Neural cell (in vitro differentiated cells): ENCODE measurements around the gene DOCK9. TPM values are rescaled to one million over a fixed set of nuclear protein-coding genes. Genes with fewer than 3 reads are reported as not detected.

ENCODE experiments used
- H2AFZ ChIP-seq: fragments of 200-600, 300-800 bp; sonication (generic), shearing (Covaris generic); 2 replicates; pipeline ENCODE4 v1.6.0; 2014; ENCODE audit warnings: low read depth, mild to moderate bottlenecking, antibody characterized with exemption, low read length, moderate library complexity
- H3F3A ChIP-seq: fragments of 200-600 bp; shearing (Covaris generic); 2 replicates; pipeline ENCODE4 v1.6.1; 2016; ENCODE audit warnings: mild to moderate bottlenecking, moderate library complexity, mixed read lengths, antibody characterized with exemption, low read length; ENCODE audit not compliant: insufficient read depth, poor library complexity, severe bottlenecking
- H3K27ac ChIP-seq: fragments of 200-600, 300-800 bp; sonication (generic), shearing (Covaris generic); 2 replicates; pipeline ENCODE4 v1.5.1; 2014; ENCODE audit warnings: mild to moderate bottlenecking, low read length, moderate library complexity
- H3K27me3 ChIP-seq: fragments of 300-800, 200-600 bp; sonication (generic), shearing (Covaris generic); 2 replicates; pipeline ENCODE4 v1.6.0; 2014; ENCODE audit warnings: mild to moderate bottlenecking, low read depth, low read length, moderate library complexity; ENCODE audit not compliant: insufficient read depth
- H3K36me3 ChIP-seq: fragments of 300-800, 200-600 bp; sonication (generic), shearing (Covaris generic); 2 replicates; pipeline ENCODE4 v1.5.1; 2014; ENCODE audit warnings: mild to moderate bottlenecking, antibody characterized with exemption, low read length, moderate library complexity; ENCODE audit not compliant: insufficient read depth
- H3K4me2 ChIP-seq: fragments of 300-800, 200-600 bp; sonication (generic), shearing (Covaris generic); 2 replicates; pipeline ENCODE4 v1.6.0; 2014; ENCODE audit warnings: mild to moderate bottlenecking, low read length
- H3K4me3 ChIP-seq: fragments of 300-800, 200-600 bp; sonication (generic), shearing (Covaris generic); 2 replicates; pipeline ENCODE4 v1.5.1; 2014; ENCODE audit warnings: mild to moderate bottlenecking, low read length, moderate library complexity
- H3K79me2 ChIP-seq: fragments of 200-600 bp; shearing (Covaris generic); replicated peaks from 2 replicates; pipeline ENCODE4 v1.6.0; 2014; ENCODE audit warnings: mild to moderate bottlenecking, low read length, moderate library complexity; ENCODE audit not compliant: insufficient read depth
- H3K9ac ChIP-seq: fragments of 300-800, 200-600 bp; sonication (generic), shearing (Covaris generic); 2 replicates; pipeline ENCODE4 v1.6.1; 2016; ENCODE audit warnings: mild to moderate bottlenecking, low read length, mixed read lengths
- H3K9me2 ChIP-seq: fragments of 200-600 bp; shearing (Covaris generic); 2 replicates; pipeline ENCODE4 v1.6.1; 2016; ENCODE audit warnings: mild to moderate bottlenecking, low read length, mixed read lengths; ENCODE audit not compliant: insufficient read depth
- H3K9me3 ChIP-seq: fragments of 200-600, 300-800 bp; sonication (generic), shearing (Covaris generic); 2 replicates; pipeline ENCODE4 v1.6.1; 2016; ENCODE audit warnings: mild to moderate bottlenecking, mixed run types, low read length, moderate library complexity, mixed read lengths
- H4K20me1 ChIP-seq: fragments of 200-600 bp; shearing (Covaris generic); 2 replicates; pipeline ENCODE4 v1.6.1; 2016; ENCODE audit warnings: mild to moderate bottlenecking, mixed run types; ENCODE audit not compliant: insufficient read depth
- EP300 ChIP-seq: fragments of 450-650 bp; conservative IDR thresholded peaks from 2 replicates; pipeline ENCODE4 v1.6.1; 2014; ENCODE audit warnings: antibody characterized with exemption, mild to moderate bottlenecking, moderate library complexity; ENCODE audit not compliant: poor library complexity, severe bottlenecking
- EZH2 ChIP-seq: fragments of 200-600, 300-800 bp; shearing (Covaris generic), sonication (generic); IDR thresholded peaks from 2 replicates; pipeline ENCODE4 v1.6.1; 2014; ENCODE audit warnings: antibody characterized with exemption, low read length, borderline replicate concordance, mild to moderate bottlenecking; ENCODE audit not compliant: insufficient read depth, poor library complexity, severe bottlenecking
- MXI1 ChIP-seq: fragments of 450-650 bp; conservative IDR thresholded peaks from 2 replicates; pipeline ENCODE4 v1.6.1; 2014; ENCODE audit warnings: antibody characterized with exemption, mild to moderate bottlenecking; ENCODE audit not compliant: poor library complexity, severe bottlenecking
- POLR2AphosphoS5 ChIP-seq: IDR thresholded peaks from 2 replicates; pipeline ENCODE4 v1.6.1; 2012
- RAD21 ChIP-seq: fragments of 450-650 bp; conservative IDR thresholded peaks from 2 replicates; pipeline ENCODE4 v1.6.1; 2014; ENCODE audit warnings: antibody characterized with exemption, mild to moderate bottlenecking, moderate library complexity
- REST ChIP-seq: IDR thresholded peaks from 2 replicates; pipeline ENCODE4 v1.6.1; 2012; ENCODE audit warnings: borderline replicate concordance
- SMC3 ChIP-seq: fragments of 450-650 bp; conservative IDR thresholded peaks from 2 replicates; pipeline ENCODE4 v1.6.1; 2014; ENCODE audit warnings: antibody characterized with exemption, mild to moderate bottlenecking, moderate library complexity; ENCODE audit not compliant: poor library complexity
- TAF1 ChIP-seq: IDR thresholded peaks from 2 replicates; pipeline ENCODE4 v1.6.1; 2012; ENCODE audit warnings: low read depth
- polyA plus RNA-seq: library from polyadenylated mRNA; depleted of rRNA; stranded (reverse); fragments of >200 nt; gene quantifications from 2 replicates; pipeline ENCODE4 v1.2.3, GENCODE V29; 2014

The DOCK9 gene
- polyA plus RNA-seq, 1 donor from 2014 or later, result 11.4 TPM

DNA sequence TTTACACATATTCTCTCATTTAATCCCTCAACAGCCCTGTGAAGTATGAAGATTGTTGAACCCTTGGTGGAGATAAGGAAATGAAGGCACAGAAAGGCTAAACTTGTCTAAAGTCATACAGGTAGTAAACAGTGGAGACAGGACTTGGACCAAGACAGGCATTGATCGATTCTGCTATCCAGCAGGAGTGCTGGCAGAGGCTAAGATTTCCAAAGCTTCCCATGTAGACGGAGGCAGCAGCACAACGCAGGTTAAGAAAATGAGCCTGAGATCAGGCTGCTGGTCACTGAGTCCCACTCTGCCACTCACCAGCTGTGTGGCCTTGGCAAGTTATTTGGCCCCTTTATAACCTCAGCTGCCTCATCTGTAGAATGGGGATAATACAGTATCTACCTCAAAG is 140.0 kb downstream of the DOCK9 start:
- Histone ChIP-seq H3K9ac (no peak overlapping the region), H3K27ac (no peak overlapping the region), H3K79me2 (no peaks in the 10 kb centered on the region), H4K20me1 (no peaks in the 10 kb centered on the region), H3K9me3 (no peaks in the 10 kb centered on the region), H2AFZ (no peak overlapping the region), H3F3A (no peaks in the 10 kb centered on the region), H3K36me3 (no peaks in the 10 kb centered on the region), H3K4me3 (no peak overlapping the region), H3K9me2 (no peaks in the 10 kb centered on the region), H3K4me2 (no peak overlapping the region), H3K27me3 (no peaks in the 10 kb centered on the region)
- no peak for TF ChIP-seq POLR2AphosphoS5
- TF ChIP-seq RAD21, result no peak
- TF ChIP-seq REST, result no peak

GRCh38 chr13:98835156-98835555 is 142.7 kb downstream of the DOCK9 start:
- no peaks in the 10 kb centered on the region for H3K36me3 ChIP-seq
- no peaks in the 10 kb centered on the region for H3K9me3 ChIP-seq
- no peaks in the 10 kb centered on the region for H3F3A ChIP-seq
- no peaks in the 10 kb centered on the region for H3K79me2 ChIP-seq
- TF ChIP-seq MXI1 (no peak), RAD21 (no peak), SMC3 (no peak), EZH2 (no peak), TAF1 (no peak), REST (no peak), EP300 (no peak)
- no peak overlapping the region for H2AFZ ChIP-seq
- no peaks in the 10 kb centered on the region for H3K9me2 ChIP-seq
- no peak overlapping the region for H3K27ac ChIP-seq
- H3K4me3 ChIP-seq, result no peak overlapping the region
- no peaks in the 10 kb centered on the region for H4K20me1 ChIP-seq
- no peaks in the 10 kb centered on the region for H3K27me3 ChIP-seq
- H3K9ac ChIP-seq, result no peak overlapping the region
- no peak overlapping the region for H3K4me2 ChIP-seq
